IPS-11a (cell line): ENCODE data around the gene RCN1.

Experiments used
- H3K4me3 ChIP-seq: one replicate; pipeline ENCODE4 v1.5.1; 2013; ENCODE audit warnings: low read depth, low read length, control low read depth

RCN1 gene

DNA sequence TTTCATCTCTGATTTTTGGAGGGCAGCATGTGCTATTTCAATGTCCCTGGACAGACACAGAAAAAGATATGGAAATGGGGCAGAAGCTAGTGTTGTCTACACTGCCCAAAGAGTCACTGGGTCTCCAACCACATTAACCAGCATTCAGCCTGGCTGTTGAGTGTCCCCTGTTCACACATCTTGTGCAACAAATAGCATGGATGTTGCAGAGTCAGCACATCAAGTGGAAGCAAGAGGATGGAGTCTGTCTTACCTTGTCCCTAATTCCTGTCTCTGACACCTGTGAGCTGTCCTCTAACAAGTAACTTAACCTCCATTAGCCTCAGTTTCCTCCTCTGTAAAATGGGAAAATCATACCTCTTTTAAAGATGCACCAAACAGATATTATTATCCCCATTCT is 60.2 kb downstream of the RCN1 start:
- H3K4me3 ChIP-seq = no peak overlapping the region

DNA sequence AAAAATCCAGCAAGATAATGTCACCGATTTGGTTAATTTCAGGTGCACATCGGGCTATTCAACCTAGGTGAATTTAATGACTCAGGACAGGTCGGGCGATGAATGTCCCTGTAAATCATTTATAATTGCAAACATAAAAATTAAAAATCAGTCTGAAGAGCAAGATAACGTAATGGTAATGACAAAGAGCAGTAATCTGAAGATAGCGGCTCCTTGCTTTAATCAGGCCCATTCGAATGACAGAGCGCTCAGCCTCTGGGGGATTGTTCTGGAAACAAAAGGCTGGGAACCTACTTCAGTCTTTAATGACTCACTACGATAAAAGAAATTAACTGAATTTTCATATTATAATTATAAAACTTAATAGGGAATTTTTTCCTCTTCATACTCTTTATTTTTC is 61.3 kb downstream of the RCN1 start:
- H3K4me3 ChIP-seq = no peak overlapping the region

DNA sequence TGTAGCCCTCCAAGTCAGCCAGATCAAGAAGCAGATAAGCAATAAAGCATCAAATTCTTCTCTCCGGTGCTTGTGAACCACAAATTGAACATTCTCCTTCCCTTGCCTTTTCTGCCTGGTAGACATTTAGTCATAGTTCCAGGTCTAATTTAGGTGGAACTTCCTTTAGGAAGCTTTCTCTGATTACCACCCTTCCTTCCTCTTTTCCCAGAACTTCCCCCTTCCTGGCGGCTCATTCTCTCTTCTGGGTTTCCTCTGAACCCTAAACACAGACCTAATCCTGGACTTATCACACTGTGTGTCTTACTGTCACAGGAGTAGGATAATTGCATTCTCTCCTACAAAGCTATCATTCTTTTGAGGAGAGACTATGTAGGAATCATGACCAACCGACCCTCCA is 61.9 kb downstream of the RCN1 start:
- H3K4me3 ChIP-seq = no peak overlapping the region

DNA sequence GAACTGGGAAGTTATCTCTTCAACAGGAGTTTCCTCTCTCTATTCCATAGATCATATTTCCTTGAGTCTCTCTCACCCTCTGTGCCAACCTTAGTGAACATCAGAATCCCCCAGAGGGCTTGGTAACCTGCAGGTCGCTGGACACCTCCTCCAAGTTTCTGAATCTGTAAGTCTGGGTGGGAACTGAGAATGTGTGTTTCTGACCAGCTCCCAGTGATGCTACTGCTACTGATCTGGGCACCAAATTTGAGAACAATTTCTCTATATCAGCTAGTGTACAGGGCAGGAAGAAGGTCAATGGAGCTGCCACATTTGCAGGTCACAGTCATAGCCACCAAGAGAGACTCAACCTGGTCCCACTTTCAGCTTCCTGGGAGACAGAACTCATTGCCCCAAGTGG is 62.9 kb downstream of the RCN1 start:
- H3K4me3 ChIP-seq = no peak overlapping the region

GRCh38 chr11:32154275-32154674 is 63.4 kb downstream of the RCN1 start:
- no peak overlapping the region for H3K4me3 ChIP-seq
